Naive thymus-derived CD4-positive, alpha-beta T cell (primary cell): Measurements from ENCODE around the gene RPS6KB1. TPM values are rescaled to one million over a fixed set of nuclear protein-coding genes. Genes with fewer than 3 reads are reported as not detected.
"Not testable (repeated sequence)": the region's sequence is repeated elsewhere in the genome, so short reads cannot be mapped to it uniquely, and the experiment has no call there.

Experiments
- ATAC-seq: fragments of 150-1000 bp; cut with Tn5 transposase; 2 replicates; pipeline ENCODE4 v1.10.0; 2021; ENCODE audit warnings: mild to moderate bottlenecking, moderate library complexity
- CTCF ChIA-PET: fragments of 350-600 bp; sonication (Branson Sonifier 250); formaldehyde crosslinking; loops from one replicate; lab custom pipeline; 2021; ENCODE audit warnings: antibody characterized with exemption; lab: Charles Lee
- POLR2A ChIA-PET: fragments of 350-600 bp; sonication (Branson Sonifier 250); formaldehyde crosslinking; loops from one replicate; lab custom pipeline; 2021; ENCODE audit warnings: antibody characterized with exemption, inconsistent platforms; lab: Charles Lee
- DNase-seq, 9 donors: peaks; one replicate each; pipeline versions ENCODE4 v3.0.0 to v3.0.0-alpha.2; 2020 to 2022; ENCODE audit warnings: mixed read lengths in 1 of 9
- H3K27ac ChIP-seq: one replicate; pipeline ENCODE4 v1.7.0; 2013; ENCODE audit warnings: mild to moderate bottlenecking, low read depth, low read length, moderate library complexity
- H3K27me3 ChIP-seq, 2 donors: one replicate each; pipeline ENCODE4 v1.7.0; 2013; ENCODE audit warnings: low read length in 2 of 2, mild to moderate bottlenecking in 2 of 2, moderate library complexity in 2 of 2; ENCODE audit not compliant: control insufficient read depth in 2 of 2, insufficient read depth in 2 of 2
- H3K36me3 ChIP-seq, 3 experiments: 1 replicate in 2 of 3; 2 replicates in 1 of 3; pipeline ENCODE4 v1.7.0; 2013; ENCODE audit warnings: low read length in 3 of 3, mild to moderate bottlenecking in 3 of 3, moderate library complexity in 1 of 3; ENCODE audit not compliant: insufficient read depth in 3 of 3, control insufficient read depth in 2 of 3
- H3K4me1 ChIP-seq, 2 donors: one replicate each; pipeline ENCODE4 v1.7.0; 2013; ENCODE audit warnings: low read length in 2 of 2, mild to moderate bottlenecking in 2 of 2, moderate library complexity in 1 of 2; ENCODE audit not compliant: control insufficient read depth in 2 of 2, insufficient read depth in 2 of 2
- H3K4me3 ChIP-seq: 2 replicates; pipeline ENCODE4 v1.7.0; 2013; ENCODE audit warnings: mild to moderate bottlenecking, low read length
- H3K9me3 ChIP-seq, 3 experiments: 1 replicate in 2 of 3; 2 replicates in 1 of 3; pipeline ENCODE4 v1.7.0; 2013; ENCODE audit warnings: low read length in 3 of 3; ENCODE audit not compliant: control insufficient read depth in 2 of 3
- H3K27ac Mint-ChIP-seq, 9 donors: one replicate each; pipeline ENCODE4 v1.8.0; 2020 to 2022; ENCODE audit warnings: mixed read lengths in 9 of 9, mild to moderate bottlenecking in 8 of 9, moderate library complexity in 5 of 9, inconsistent platforms in 2 of 9
- H3K27me3 Mint-ChIP-seq, 5 donors: one replicate each; pipeline ENCODE4 v1.8.0; 2021 to 2022; ENCODE audit warnings: mixed read lengths in 5 of 5, mild to moderate bottlenecking in 1 of 5
- H3K36me3 Mint-ChIP-seq, 5 donors: one replicate each; pipeline ENCODE4 v1.8.0; 2020 to 2022; ENCODE audit warnings: mixed read lengths in 5 of 5, mild to moderate bottlenecking in 3 of 5, inconsistent platforms in 1 of 5
- H3K4me1 Mint-ChIP-seq, 7 donors: one replicate each; pipeline ENCODE4 v1.8.0; 2020 to 2022; ENCODE audit warnings: mixed read lengths in 7 of 7, mild to moderate bottlenecking in 3 of 7, inconsistent platforms in 1 of 7
- H3K4me3 Mint-ChIP-seq, 10 donors: one replicate each; pipeline ENCODE4 v1.8.0; 2020 to 2022; ENCODE audit warnings: mild to moderate bottlenecking in 10 of 10, mixed read lengths in 10 of 10, moderate library complexity in 6 of 10, inconsistent platforms in 2 of 10
- H3K9me3 Mint-ChIP-seq, 11 donors: one replicate each; pipeline ENCODE4 v1.8.0; 2020 to 2022; ENCODE audit warnings: mixed read lengths in 11 of 11, mild to moderate bottlenecking in 4 of 11, inconsistent platforms in 1 of 11, moderate library complexity in 1 of 11
- intact Hi-C, 2 donors: fragments of 100-400 bp; cut with micrococcal nuclease; formaldehyde crosslinking; loops; one replicate each; pipeline ENCODE4 v1.15.1; 2023
- polyA plus RNA-seq, 2 donors: library from polyadenylated mRNA; unstranded; fragments of 300-500 nt; fragmentation: Illumina TruSeq; gene quantifications; one replicate each; pipeline ENCODE4 v1.2.3, GENCODE V29; 2021
- total RNA-seq, 6 experiments: library from RNA in 5 of 6; stranded (reverse) in 5 of 6; gene quantifications; 1 replicate in 5 of 6; 2 replicates in 1 of 6; pipeline ENCODE4 v1.2.3 and lab custom pipeline; 2021 to 2026

The RPS6KB1 gene
- total and polyA plus RNA-seq, 7 experiments from 2014 or later, result 27.3 to 107 (median 63.4) TPM

DNA sequence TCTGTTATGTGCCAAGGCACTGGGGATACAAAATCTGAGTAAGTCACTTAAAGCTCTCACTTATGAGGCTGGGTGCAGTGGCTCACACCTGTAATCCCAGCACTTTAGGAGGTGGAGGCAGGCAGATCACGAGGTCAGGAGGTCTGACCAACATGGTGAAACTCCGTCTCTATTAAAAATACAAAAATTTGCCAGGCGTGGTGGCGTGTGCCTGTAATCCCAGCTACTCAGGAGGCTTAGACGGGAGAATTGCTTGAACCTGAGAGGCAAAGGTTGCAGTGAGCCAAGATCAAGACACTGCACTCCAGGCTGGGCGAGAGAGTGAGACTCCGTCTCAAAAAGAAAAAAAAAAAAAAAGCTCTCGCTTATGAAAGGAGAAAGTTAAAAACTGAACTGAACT is 66.7 kb downstream of the RPS6KB1 start:
- H3K27ac ChIP-seq, H3K4me3 ChIP-seq, CTCF ChIA-PET, H3K27me3 ChIP-seq, H3K27me3 Mint-ChIP-seq, H3K9me3 ChIP-seq, ATAC-seq, intact Hi-C loops, H3K4me3 Mint-ChIP-seq, DNase-seq, H3K9me3 Mint-ChIP-seq: not testable (repeated sequence)
- Mint-ChIP-seq H3K27ac (peak overlapping the region in 2 of 9 donors; percentile 25 to 63), H3K36me3 (peaks cover 5 to 33% (median 10%) of the 10 kb centered on the region in 5 donors), H3K4me1 (peaks cover 21 to 41% (median 31%) of the 10 kb centered on the region in 7 donors)
- Histone ChIP-seq H3K4me1 (peaks cover 12 to 16% of the 10 kb centered on the region in 2 donors), H3K36me3 (peaks cover 0 to 28% (median 0%) of the 10 kb centered on the region in 3 experiments)
- POLR2A ChIA-PET, result interaction anchor here (0.5 to 0.6 kb wide), 2 partner anchors 12 to 121 kb away, joined by 3 read pairs; no protein-coding TSS in a partner anchor

DNA sequence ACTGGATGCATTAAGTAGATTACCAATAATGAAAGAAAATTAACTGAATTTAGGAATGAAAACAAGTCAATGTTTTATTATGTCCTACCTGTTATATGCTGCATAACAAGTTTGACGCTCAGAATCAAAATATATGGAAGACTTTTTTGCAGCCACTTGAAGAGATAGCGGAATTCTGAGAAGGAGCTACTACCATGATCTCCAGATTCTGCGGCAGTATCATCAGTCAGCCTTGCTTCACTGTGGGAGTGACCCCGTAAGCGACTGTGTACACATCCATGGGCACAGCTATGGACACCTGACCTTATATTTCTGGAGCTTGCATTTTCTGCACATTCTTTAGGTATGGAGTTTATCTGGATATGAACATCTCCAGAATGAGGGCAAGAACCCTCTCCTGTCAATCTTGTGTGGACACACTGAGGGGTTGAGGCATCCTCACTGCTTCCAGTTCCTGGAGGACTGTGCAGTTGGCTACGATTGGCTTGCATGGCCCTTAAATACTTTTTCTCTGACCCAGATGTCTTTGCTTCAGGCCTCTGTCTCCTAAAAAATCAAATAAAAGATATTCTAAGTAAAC is 69.9 kb downstream of the RPS6KB1 start:
- Mint-ChIP-seq H3K27me3 (no peaks in the 10 kb centered on the region), H3K4me3 (peak overlapping the region; percentile 67 to 99 (median 93)), H3K36me3 (peaks cover 0 to 11% (median 6%) of the 10 kb centered on the region in 5 donors), H3K27ac (peak overlapping the region in 4 of 9 donors; percentile 31 to 93 (median 68)), H3K9me3 (no peaks in the 10 kb centered on the region), H3K4me1 (peaks cover 23 to 43% (median 34%) of the 10 kb centered on the region in 7 donors)
- Histone ChIP-seq H3K4me3 (no peak overlapping the region), H3K9me3 (no peaks in the 10 kb centered on the region), H3K27me3 (no peaks in the 10 kb centered on the region), H3K4me1 (peaks cover 16 to 18% of the 10 kb centered on the region in 2 donors), H3K27ac (no peak overlapping the region), H3K36me3 (peaks cover 0 to 9% (median 0%) of the 10 kb centered on the region in 3 experiments)
- intact Hi-C loops, result loop anchor here (5.0 kb wide), 4 partner anchors 114 to 856 kb away; partner anchors contain the start of genes HEATR6 (in 1 of the 2), TRIM37 (in 1 of the 2) and USP32 (in 1 of the 2)
- DNase-seq (no peak), ATAC-seq (no peak)
- ChIA-PET POLR2A (no interaction called here), CTCF (no interaction called here)

GRCh38 chr17:59963738-59964481 is 71.0 kb downstream of the RPS6KB1 start:
- H3K27ac ChIP-seq, result peak overlapping the region; percentile 84
- no peaks in the 10 kb centered on the region for H3K9me3 ChIP-seq
- peaks cover 20 to 38% (median 27%) of the 10 kb centered on the region in 7 donors for H3K4me1 Mint-ChIP-seq
- H3K4me3 Mint-ChIP-seq, result peak overlapping the region; percentile 86 to 99 (median 94)
- ChIA-PET CTCF (interaction anchor here (0.6 kb wide), 1 partner anchor 128 kb away, joined by 3 read pairs; no protein-coding TSS in a partner anchor), POLR2A (interaction anchor here (0.7 to 2.2 kb wide), 3 partner anchors 27 to 344 kb away, joined by 3 to 20 read pairs (median 4); partner anchors contain the start of genes CLTC, RPS6KB1 and TUBD1)
- H3K9me3 Mint-ChIP-seq, result no peaks in the 10 kb centered on the region
- peaks cover 0 to under 1% (median 0%) of the 10 kb centered on the region in 5 donors for H3K27me3 Mint-ChIP-seq
- H3K4me1 ChIP-seq, result peaks cover 16 to 18% of the 10 kb centered on the region in 2 donors
- peak overlapping the region; percentile 92 for H3K4me3 ChIP-seq
- H3K27ac Mint-ChIP-seq, result peak overlapping the region; percentile 88 to 99 (median 94)
- peaks cover 0 to 8% (median 2%) of the 10 kb centered on the region in 5 donors for H3K36me3 Mint-ChIP-seq
- DNase-seq (peak in 2 of 9 donors; percentile 56 to 62), ATAC-seq (peak; percentile 67)
- H3K27me3 ChIP-seq, result no peaks in the 10 kb centered on the region
- intact Hi-C loops, result loop anchor here (1.0 to 5.0 kb wide), 9 partner anchors 71 to 1446 kb away; partner anchors contain the start of genes RPS6KB1 (in 2 of the 2), HEATR6 (in 1 of the 2), PRR11 (in 1 of the 2) and PTRH2 (in 1 of the 2)
- peaks cover 0 to 9% (median 0%) of the 10 kb centered on the region in 3 experiments for H3K36me3 ChIP-seq

GRCh38 chr17:59964482-59965328 is 71.8 kb downstream of the RPS6KB1 start, which contains the start of gene RNFT1:
Gene RNFT1 (minus strand): TSS chr17:59964740. CDS start chr17:59964663, 77 bp downstream.
- H3K36me3 Mint-ChIP-seq, result peaks cover 0 to 3% (median 0%) of the 10 kb centered on the region in 5 donors
- ChIA-PET CTCF (interaction anchor here (0.6 kb wide), 1 partner anchor 129 kb away, joined by 3 read pairs; no protein-coding TSS in a partner anchor), POLR2A (interaction anchor here (0.6 to 2.2 kb wide), 5 partner anchors 14 to 345 kb away, joined by 3 to 20 read pairs (median 4); partner anchors contain the start of genes CLTC, RPS6KB1 and TUBD1)
- intact Hi-C loops, result loop anchor here (1.0 to 5.0 kb wide), 9 partner anchors 71 to 1446 kb away; partner anchors contain the start of genes RPS6KB1 (in 2 of the 2), HEATR6 (in 1 of the 2), PRR11 (in 1 of the 2) and PTRH2 (in 1 of the 2)
- H3K4me3 ChIP-seq, result peak within 1 kb of the TSS; percentile 92
- peaks cover 16 to 18% of the 10 kb centered on the region in 2 donors for H3K4me1 ChIP-seq
- H3K4me1 Mint-ChIP-seq, result peaks cover 16 to 32% (median 23%) of the 10 kb centered on the region in 7 donors
- peaks cover 0 to 9% (median 0%) of the 10 kb centered on the region in 3 experiments for H3K36me3 ChIP-seq
- peaks cover 0 to 5% (median 0%) of the 10 kb centered on the region in 5 donors for H3K27me3 Mint-ChIP-seq
- no peaks in the 10 kb centered on the region for H3K9me3 Mint-ChIP-seq
- no peaks in the 10 kb centered on the region for H3K9me3 ChIP-seq
- peak within 1 kb of the TSS; percentile 84 for H3K27ac ChIP-seq
- peak within 1 kb of the TSS; percentile 88 to 99 (median 94) for H3K27ac Mint-ChIP-seq
- ATAC-seq (peak; percentile 97), DNase-seq (peak; percentile 78 to 97 (median 88))
- H3K4me3 Mint-ChIP-seq, result peak within 1 kb of the TSS; percentile 86 to 99 (median 94)
- no peaks in the 10 kb centered on the region for H3K27me3 ChIP-seq

DNA sequence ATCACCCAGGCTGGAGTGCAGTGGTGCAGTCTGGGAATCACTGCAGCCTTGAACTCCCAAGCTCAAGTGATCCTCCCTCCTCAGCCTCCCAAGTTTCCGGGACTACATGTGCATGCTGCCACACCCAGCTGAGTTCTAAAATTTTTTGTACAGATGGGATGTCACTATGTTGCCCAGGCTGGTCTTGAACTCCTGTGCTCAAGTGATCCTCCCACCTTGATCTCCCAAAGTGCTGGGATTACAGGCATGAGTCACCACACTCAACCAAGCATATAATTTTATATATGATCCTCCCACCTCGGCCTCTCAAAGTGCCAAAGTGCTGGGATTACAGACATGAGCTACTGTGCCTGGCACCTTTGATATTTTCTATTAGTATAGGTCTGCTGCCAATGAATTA is 78.8 kb downstream of the RPS6KB1 start:
- H3K4me1 ChIP-seq, POLR2A ChIA-PET: not testable (repeated sequence)
- CTCF ChIA-PET, result interaction anchor here (0.6 to 0.7 kb wide), 2 partner anchors 63 to 224 kb away, joined by 3 read pairs; no protein-coding TSS in a partner anchor

More for the DNA sequence above, 78.8 kb downstream of the RPS6KB1 start:
- H3K9me3 Mint-ChIP-seq, H3K27ac ChIP-seq, H3K4me1 Mint-ChIP-seq, H3K36me3 Mint-ChIP-seq, H3K4me3 Mint-ChIP-seq, intact Hi-C loops, H3K4me3 ChIP-seq, H3K27me3 ChIP-seq, DNase-seq, ATAC-seq, H3K9me3 ChIP-seq, H3K36me3 ChIP-seq, H3K27ac Mint-ChIP-seq, H3K27me3 Mint-ChIP-seq: not testable (repeated sequence)
